HG03457 (cell line): ENCODE measurements around the gene CYB5A.
"Not testable (repeated sequence)": the region's sequence is repeated elsewhere in the genome, so short reads cannot be mapped to it uniquely, and the experiment has no call there.

ENCODE experiments used
- ATAC-seq: cut with Tn5 transposase; IDR thresholded peaks from one replicate; pipeline ENCODE4 v1.9.1; 2021; ENCODE audit warnings: moderate number of reproducible peaks; ENCODE audit not compliant: unreplicated experiment

The CYB5A gene

GRCh38 chr18:74299162-74299561 is 7.4 kb upstream of the CYB5A start:
- ATAC-seq = no peak

GRCh38 chr18:74294526-74294925 is 2.8 kb upstream of the CYB5A start:
- ATAC-seq = no peak

GRCh38 chr18:74292982-74293381 is 1.2 kb upstream of the CYB5A start:
- ATAC-seq = not testable (repeated sequence)

GRCh38 chr18:74292541-74292858 is 737 bp upstream of the CYB5A start:
- ATAC-seq = no peak

- ATAC-seq = no peak
Measured at GRCh38 chr18:74291472-74291770, 342 bp downstream of the CYB5A start.

GRCh38 chr18:74290794-74291471 is 830 bp downstream of the CYB5A start:
- ATAC-seq = no peak

GRCh38 chr18:74290021-74290420 is 1.7 kb downstream of the CYB5A start:
- ATAC-seq = no peak

GRCh38 chr18:74289137-74289536 is 2.6 kb downstream of the CYB5A start:
- ATAC-seq = no peak

GRCh38 chr18:74288730-74289129 is 3.0 kb downstream of the CYB5A start:
- no peak for ATAC-seq

GRCh38 chr18:74288041-74288440 is 3.7 kb downstream of the CYB5A start:
- ATAC-seq = no peak

GRCh38 chr18:74286856-74287255 is 4.9 kb downstream of the CYB5A start:
- ATAC-seq = no peak

- no peak for ATAC-seq
Measured at GRCh38 chr18:74286106-74286855, 5.5 kb downstream of the CYB5A start.

GRCh38 chr18:74285583-74285982 is 6.2 kb downstream of the CYB5A start:
- not testable (repeated sequence) for ATAC-seq

GRCh38 chr18:74284980-74285355 is 6.8 kb downstream of the CYB5A start:
- no peak for ATAC-seq

- no peak for ATAC-seq
Measured at GRCh38 chr18:74284191-74284979, 7.4 kb downstream of the CYB5A start.

GRCh38 chr18:74283646-74284045 is 8.1 kb downstream of the CYB5A start:
- ATAC-seq = no peak

GRCh38 chr18:74282755-74283554 is 8.8 kb downstream of the CYB5A start:
- ATAC-seq = no peak

GRCh38 chr18:74281980-74282754 is 9.6 kb downstream of the CYB5A start:
- no peak for ATAC-seq

GRCh38 chr18:74281011-74281979 is 10.5 kb downstream of the CYB5A start:
- ATAC-seq = no peak
